GM19099 (cell line): Measurements from ENCODE around the gene ST6GAL1.

Source experiments
- POLR2A ChIP-seq: IDR thresholded peaks from 3 replicates; pipeline ENCODE4 v1.6.1; 2011; ENCODE audit warnings: low read depth; ENCODE audit not compliant: insufficient read length; ENCODE audit errors: extremely low read depth

Gene ST6GAL1

GRCh38 chr3:186932281-186933181 lies 2.2 kb downstream of the ST6GAL1 start:
- no peak for TF ChIP-seq POLR2A

- no peak for TF ChIP-seq POLR2A
Observed at GRCh38 chr3:186933816-186934215, 3.5 kb downstream of the ST6GAL1 start.

GRCh38 chr3:186935133-186935532 lies 4.8 kb downstream of the ST6GAL1 start:
- no peak for TF ChIP-seq POLR2A

GRCh38 chr3:186937017-186937875 lies 6.9 kb downstream of the ST6GAL1 start:
- no peak for TF ChIP-seq POLR2A

DNA sequence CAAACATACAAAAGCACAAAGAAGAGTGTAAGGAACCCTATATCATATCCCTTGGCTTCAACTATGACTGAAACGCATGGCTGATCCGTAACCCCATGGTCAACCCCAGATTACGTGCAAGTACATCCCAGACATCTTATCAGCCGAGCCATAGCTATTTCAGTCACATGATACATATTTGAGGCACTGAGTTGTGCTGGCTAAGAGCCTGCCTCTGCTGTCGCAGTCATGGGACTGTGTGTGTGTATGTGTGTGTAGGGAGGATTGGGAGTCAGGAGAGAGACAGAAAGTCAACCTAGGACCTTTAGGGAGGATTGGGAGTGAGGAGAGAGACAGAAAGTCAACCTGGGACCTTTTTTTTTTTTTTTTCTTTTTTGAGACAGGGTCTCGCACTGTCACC lies 8.4 kb downstream of the ST6GAL1 start:
- TF ChIP-seq POLR2A = no peak

- TF ChIP-seq POLR2A = no peak
Observed at GRCh38 chr3:186939536-186939935, 9.2 kb downstream of the ST6GAL1 start.

DNA sequence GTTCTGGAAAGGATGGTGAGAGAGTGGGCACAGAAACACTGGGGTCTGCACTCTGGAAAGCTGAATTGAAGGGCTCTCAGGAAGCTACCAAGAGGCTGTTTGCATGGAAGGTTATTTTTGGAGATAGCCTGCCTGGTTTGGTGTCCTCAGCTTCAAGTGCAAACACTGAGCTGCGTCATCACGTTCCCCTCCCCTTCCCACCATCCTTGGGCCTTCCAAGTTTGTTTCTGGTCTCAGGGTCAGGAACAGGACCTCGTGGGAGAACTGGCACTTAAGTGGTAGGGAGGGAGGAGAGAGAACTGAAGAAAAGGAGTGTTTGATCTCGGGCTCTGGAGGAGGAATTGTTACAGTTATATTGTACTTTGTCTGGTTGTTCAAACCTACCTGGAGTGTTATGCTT lies 10.6 kb downstream of the ST6GAL1 start:
- no peak for TF ChIP-seq POLR2A

- TF ChIP-seq POLR2A = no peak
Observed at GRCh38 chr3:186942168-186942567, 11.8 kb downstream of the ST6GAL1 start.

DNA sequence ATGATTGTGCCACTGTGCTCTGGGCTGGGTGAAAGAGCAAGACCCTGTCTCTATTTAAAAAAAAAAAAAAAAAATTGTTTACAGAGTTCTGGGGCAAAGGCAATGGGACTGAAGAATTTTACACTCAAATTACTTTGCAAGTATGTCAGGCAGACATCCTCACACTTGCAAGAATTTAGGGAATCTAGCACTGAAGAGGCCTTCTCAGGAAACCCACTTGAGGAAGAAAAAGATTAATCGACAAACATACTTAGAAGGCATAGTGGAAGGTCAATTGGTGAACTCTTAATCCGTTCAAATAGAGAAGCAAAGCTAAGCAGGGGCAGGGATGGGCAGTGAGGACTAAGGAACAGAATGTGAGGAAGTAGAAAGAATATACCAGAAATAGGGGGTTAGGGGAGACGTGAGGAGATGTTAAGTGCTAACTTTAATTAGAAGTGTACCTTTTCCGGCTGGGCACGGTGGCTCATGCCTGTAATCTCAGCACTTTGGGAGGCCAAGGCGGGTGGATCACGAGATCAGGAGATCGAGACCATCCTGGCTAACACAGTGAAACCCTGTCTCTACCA lies 15.0 kb downstream of the ST6GAL1 start:
- no peak for TF ChIP-seq POLR2A

DNA sequence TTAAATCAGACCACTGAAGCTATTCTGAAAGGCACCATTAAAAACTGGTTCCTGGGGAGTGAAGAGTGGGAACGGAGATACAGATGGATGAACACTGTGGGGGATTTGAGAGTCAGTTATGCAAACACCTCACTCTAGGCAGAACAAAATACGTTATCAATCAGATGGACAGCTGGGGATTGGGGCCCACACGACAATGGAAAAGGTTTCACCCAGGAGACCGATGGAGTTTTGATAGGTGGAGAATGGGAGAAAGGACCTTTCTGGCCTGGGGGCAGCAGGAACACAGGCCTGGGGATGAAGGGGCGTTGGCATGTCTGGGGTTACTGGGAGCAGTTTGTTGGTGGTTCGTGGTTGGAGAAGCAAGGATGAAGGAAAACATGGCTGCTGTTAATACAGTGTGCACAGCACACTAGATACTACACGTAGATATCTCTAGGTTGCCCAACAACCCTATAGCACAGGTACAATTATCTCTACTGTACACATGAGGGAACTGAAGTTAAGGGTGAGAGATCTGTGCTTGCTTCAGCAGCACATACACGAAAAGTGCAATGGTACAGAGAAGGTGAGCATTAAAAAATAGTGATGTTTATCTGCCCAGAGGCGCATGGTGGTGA lies 16.5 kb downstream of the ST6GAL1 start:
- TF ChIP-seq POLR2A = no peak

GRCh38 chr3:186949281-186949982 lies 19.1 kb downstream of the ST6GAL1 start:
- no peak for TF ChIP-seq POLR2A

DNA sequence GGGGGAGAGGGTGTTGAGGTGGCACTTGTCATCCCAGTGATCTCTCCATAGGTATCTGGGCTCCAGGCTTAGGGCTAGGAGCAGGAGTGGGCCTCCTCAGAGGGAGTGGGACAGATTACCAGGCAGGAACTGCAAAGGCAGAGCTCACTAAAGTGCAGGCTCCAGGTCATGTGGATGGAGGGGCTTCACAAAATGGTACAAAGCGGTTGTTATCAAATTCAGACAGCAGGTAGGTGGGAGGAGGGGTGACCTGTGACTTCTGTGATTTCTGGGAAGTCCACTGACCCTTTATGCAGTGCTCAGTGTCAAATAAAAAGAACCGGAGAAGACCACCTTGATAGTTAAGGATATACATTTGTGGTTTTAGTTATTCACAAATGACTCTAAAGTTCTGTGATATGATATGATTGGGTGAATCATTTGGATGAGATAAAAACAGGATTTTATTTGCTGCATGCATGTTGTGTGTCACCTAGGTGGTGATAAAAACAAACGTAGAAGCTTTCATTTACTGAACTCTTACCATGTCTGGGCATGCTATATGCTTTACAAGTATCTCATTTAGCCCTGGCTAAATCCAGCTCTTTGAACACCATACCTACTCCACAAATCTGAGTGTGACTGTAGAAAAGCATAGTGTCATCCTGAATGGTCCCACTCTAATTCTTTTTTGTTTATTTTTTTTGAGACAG lies 20.2 kb downstream of the ST6GAL1 start:
- TF ChIP-seq POLR2A = no peak

- TF ChIP-seq POLR2A = no peak
Observed at GRCh38 chr3:186951640-186952552, 21.6 kb downstream of the ST6GAL1 start.
